ENCODE results near the gene NACC2.

- TF ChIP-seq, protein P1, sequence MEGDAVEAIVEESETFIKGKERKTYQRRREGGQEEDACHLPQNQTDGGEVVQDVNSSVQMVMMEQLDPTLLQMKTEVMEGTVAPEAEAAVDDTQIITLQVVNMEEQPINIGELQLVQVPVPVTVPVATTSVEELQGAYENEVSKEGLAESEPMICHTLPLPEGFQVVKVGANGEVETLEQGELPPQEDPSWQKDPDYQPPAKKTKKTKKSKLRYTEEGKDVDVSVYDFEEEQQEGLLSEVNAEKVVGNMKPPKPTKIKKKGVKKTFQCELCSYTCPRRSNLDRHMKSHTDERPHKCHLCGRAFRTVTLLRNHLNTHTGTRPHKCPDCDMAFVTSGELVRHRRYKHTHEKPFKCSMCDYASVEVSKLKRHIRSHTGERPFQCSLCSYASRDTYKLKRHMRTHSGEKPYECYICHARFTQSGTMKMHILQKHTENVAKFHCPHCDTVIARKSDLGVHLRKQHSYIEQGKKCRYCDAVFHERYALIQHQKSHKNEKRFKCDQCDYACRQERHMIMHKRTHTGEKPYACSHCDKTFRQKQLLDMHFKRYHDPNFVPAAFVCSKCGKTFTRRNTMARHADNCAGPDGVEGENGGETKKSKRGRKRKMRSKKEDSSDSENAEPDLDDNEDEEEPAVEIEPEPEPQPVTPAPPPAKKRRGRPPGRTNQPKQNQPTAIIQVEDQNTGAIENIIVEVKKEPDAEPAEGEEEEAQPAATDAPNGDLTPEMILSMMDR (IDR thresholded peaks at IDR 0.05; ENCODE audit: low read length) = no peak
- TF ChIP-seq EZH2 (optimal IDR thresholded peaks at IDR 0.05; ENCODE audit: low read depth, low read length) (no peak), EZH2phosphoT487 (IDR thresholded peaks at IDR 0.05; ENCODE audit: low read length) (no peak)
Observed at GRCh38 chr9:135970128-135970815, 124.8 kb downstream of the NACC2 start.

All from MM.1S (cell line).